WTC11 (cell line): ENCODE data around the gene KCND2. TPM values are rescaled to one million over a fixed set of nuclear protein-coding genes. Genes with fewer than 3 reads are reported as not detected.

Experiments
- ATAC-seq: fragments of 200-7000 bp; cut with Tn5 transposase; 2 replicates; pipeline ENCODE4 v1.10.0; 2021; ENCODE audit warnings: mild to moderate bottlenecking, moderate library complexity
- CTCF ChIA-PET: fragments of 300-600 bp; sonication (Branson Sonifier 250); formaldehyde crosslinking; loops from one replicate; lab custom pipeline; 2021; ENCODE audit warnings: antibody characterized with exemption; lab: Charles Lee
- POLR2A ChIA-PET: fragments of 350-600 bp; sonication (Branson Sonifier 250); formaldehyde crosslinking; loops from one replicate; lab custom pipeline; 2021; ENCODE audit warnings: antibody characterized with exemption; lab: Charles Lee
- DNase-seq: peaks from one replicate; pipeline ENCODE4 v3.0.0; 2021; ENCODE audit warnings: low spot score
- H3K27ac Mint-ChIP-seq: 2 replicates; pipeline ENCODE4 v1.8.0; 2021; ENCODE audit warnings: mixed read lengths
- H3K27me3 Mint-ChIP-seq: 2 replicates; pipeline ENCODE4 v1.8.0; 2021; ENCODE audit warnings: low read depth, mild to moderate bottlenecking, moderate library complexity, mixed read lengths
- H3K36me3 Mint-ChIP-seq: 2 replicates; pipeline ENCODE4 v1.8.0; 2021; ENCODE audit warnings: mixed read lengths
- H3K4me1 Mint-ChIP-seq: 2 replicates; pipeline ENCODE4 v1.8.0; 2022; ENCODE audit warnings: mixed read lengths
- H3K4me3 Mint-ChIP-seq: 2 replicates; pipeline ENCODE4 v1.8.0; 2021; ENCODE audit warnings: mild to moderate bottlenecking, moderate library complexity, mixed read lengths
- H3K9me3 Mint-ChIP-seq: 2 replicates; pipeline ENCODE4 v1.8.0; 2021; ENCODE audit warnings: mixed read lengths
- CREB1 ChIP-seq: sonication (generic); formaldehyde crosslinking; IDR thresholded peaks from 2 replicates; pipeline ENCODE4 v1.8.0; 2023; ENCODE audit warnings: mild to moderate bottlenecking, missing genetic modification reagents
- CREM ChIP-seq: sonication (generic); formaldehyde crosslinking; IDR thresholded peaks from 2 replicates; pipeline ENCODE4 v1.8.1; 2022; ENCODE audit warnings: mild to moderate bottlenecking, missing genetic modification reagents, moderate library complexity
- E2F1 ChIP-seq: sonication (generic); formaldehyde crosslinking; IDR thresholded peaks from 2 replicates; pipeline ENCODE4 v1.8.0; 2022; ENCODE audit warnings: mild to moderate bottlenecking, missing genetic modification reagents
- E2F4 ChIP-seq: sonication (generic); formaldehyde crosslinking; IDR thresholded peaks from 2 replicates; pipeline ENCODE4 v1.8.1; 2022; ENCODE audit warnings: low read depth, mild to moderate bottlenecking, moderate library complexity, missing genetic modification reagents, borderline replicate concordance
- E2F5 ChIP-seq: sonication (generic); formaldehyde crosslinking; IDR thresholded peaks from 2 replicates; pipeline ENCODE4 v1.8.1; 2022; ENCODE audit warnings: mild to moderate bottlenecking, moderate library complexity, missing genetic modification reagents
- EMX1 ChIP-seq: fragments of 250-450 bp; sonication (Bioruptor Pico); IDR thresholded peaks from 2 replicates; pipeline ENCODE4 v1.8.0; 2021; ENCODE audit warnings: mild to moderate bottlenecking
- ERG ChIP-seq: fragments of 250-450 bp; sonication (Bioruptor Pico); IDR thresholded peaks from 2 replicates; pipeline ENCODE4 v1.8.0; 2021; ENCODE audit warnings: mild to moderate bottlenecking
- ESRRA ChIP-seq: sonication (generic); formaldehyde crosslinking; IDR thresholded peaks from 2 replicates; pipeline ENCODE4 v1.8.1; 2022; ENCODE audit warnings: mild to moderate bottlenecking, missing genetic modification reagents, borderline replicate concordance
- FOXP4 ChIP-seq: sonication (generic); formaldehyde crosslinking; IDR thresholded peaks from 2 replicates; pipeline ENCODE4 v1.8.0; 2022; ENCODE audit warnings: mild to moderate bottlenecking, missing genetic modification reagents
- KAT7 ChIP-seq: sonication (generic); formaldehyde crosslinking; IDR thresholded peaks from 2 replicates; pipeline ENCODE4 v1.8.1; 2023; ENCODE audit warnings: missing genetic modification reagents, mild to moderate bottlenecking, borderline replicate concordance
- OVOL2 ChIP-seq: fragments of 250-450 bp; sonication (Bioruptor Pico); IDR thresholded peaks from 2 replicates; pipeline ENCODE4 v1.9.0; 2021; ENCODE audit warnings: mild to moderate bottlenecking, borderline replicate concordance
- PREB ChIP-seq: sonication (generic); formaldehyde crosslinking; IDR thresholded peaks from 2 replicates; pipeline ENCODE4 v1.8.1; 2022; ENCODE audit warnings: mild to moderate bottlenecking, missing genetic modification reagents, moderate library complexity, borderline replicate concordance
- SMAD4 ChIP-seq: sonication (generic); formaldehyde crosslinking; IDR thresholded peaks from 2 replicates; pipeline ENCODE4 v1.8.0; 2022; ENCODE audit warnings: mild to moderate bottlenecking, missing genetic modification reagents
- STAT6 ChIP-seq: sonication (generic); formaldehyde crosslinking; conservative IDR thresholded peaks from 2 replicates; pipeline ENCODE4 v1.8.1; 2023; ENCODE audit warnings: mild to moderate bottlenecking, low read depth, missing genetic modification reagents, moderate library complexity
- TEAD1 ChIP-seq: sonication (generic); formaldehyde crosslinking; IDR thresholded peaks from 2 replicates; pipeline ENCODE4 v1.8.0; 2022; ENCODE audit warnings: mild to moderate bottlenecking, missing genetic modification reagents
- USF2 ChIP-seq: sonication (generic); formaldehyde crosslinking; IDR thresholded peaks from 2 replicates; pipeline ENCODE4 v1.8.1; 2023; ENCODE audit warnings: mild to moderate bottlenecking, missing genetic modification reagents, moderate library complexity
- ZNF138 ChIP-seq: sonication (generic); formaldehyde crosslinking; conservative IDR thresholded peaks from 2 replicates; pipeline ENCODE4 v1.8.1; 2022; ENCODE audit warnings: mild to moderate bottlenecking, moderate library complexity, missing genetic modification reagents
- ZNF219 ChIP-seq: sonication (generic); formaldehyde crosslinking; IDR thresholded peaks from 2 replicates; pipeline ENCODE4 v1.8.0; 2023; ENCODE audit warnings: missing genetic modification reagents, mild to moderate bottlenecking, borderline replicate concordance
- total RNA-seq: library from RNA; stranded (reverse); gene quantifications from 3 replicates; pipeline ENCODE4 v1.2.3, GENCODE V29; 2021

KCND2 gene
- total RNA-seq, 1 experiment from 2014 or later, result 4.6 TPM

- TF ChIP-seq ERG (CRISPR knock-in tag) (no peak), STAT6 (no peak)
Measured at GRCh38 chr7:120733143-120733542, 460.2 kb downstream of the KCND2 start (continued).

- Mint-ChIP-seq H3K36me3 (no peaks in the 10 kb centered on the region), H3K27ac (no peak overlapping the region), H3K9me3 (no peaks in the 10 kb centered on the region), H3K4me1 (peaks cover 19% of the 10 kb centered on the region), H3K4me3 (no peak overlapping the region), H3K27me3 (no peaks in the 10 kb centered on the region)
- POLR2A ChIA-PET, result no interaction called here
- no peak for TF ChIP-seq OVOL2 (CRISPR knock-in tag)
- TF ChIP-seq KAT7 (CRISPR knock-in tag), result no peak
- TF ChIP-seq ZNF219 (CRISPR knock-in tag), result no peak
- no peak for TF ChIP-seq CREB1 (CRISPR knock-in tag)
- TF ChIP-seq ESRRA (CRISPR knock-in tag), result no peak
- no peak for TF ChIP-seq E2F5 (CRISPR knock-in tag)
- TF ChIP-seq FOXP4 (CRISPR knock-in tag), result no peak
- TF ChIP-seq E2F1 (CRISPR knock-in tag), result no peak
- TF ChIP-seq USF2 (CRISPR knock-in tag), result no peak
- no peak for TF ChIP-seq SMAD4 (CRISPR knock-in tag)
- no peak for TF ChIP-seq PREB (CRISPR knock-in tag)
- no peak for TF ChIP-seq TEAD1 (CRISPR knock-in tag)
- TF ChIP-seq EMX1 (CRISPR knock-in tag), result no peak
- TF ChIP-seq CREM (CRISPR knock-in tag), result no peak
- TF ChIP-seq ZNF138, result no peak
- no peak for TF ChIP-seq E2F4
- DNase-seq (no peak), ATAC-seq (no peak)
- CTCF ChIA-PET, result interaction anchor here (1.6 kb wide), 1 partner anchor 59 kb away, joined by 4 read pairs; no protein-coding TSS in a partner anchor
Measured at GRCh38 chr7:120733835-120734234, 460.9 kb downstream of the KCND2 start.
